ENCODE measurements around the gene RNF25. TPM values are rescaled to one million over a fixed set of nuclear protein-coding genes. Genes with fewer than 3 reads are reported as not detected.

RNF25 gene
- total and polyA plus RNA-seq, 3 donors from 2014 or later: 26.0 to 57.8 (median 36.0) TPM

GRCh38 chr2:218622606-218623365 lies 49.0 kb downstream of the RNF25 start:
- intact Hi-C loops (cut with DNase I; ENCODE audit: low total_unique reads): no loop called here
- Histone ChIP-seq H3K4me1 (no peaks in the 10 kb centered on the region), H3K27ac (no peak overlapping the region), H3K9me3 (no peaks in the 10 kb centered on the region), H3K27me3 (no peaks in the 10 kb centered on the region), H3K4me3 (no peak overlapping the region), H3K36me3 (ENCODE audit: low read depth, missing control alignments) (no peaks in the 10 kb centered on the region)
- TF ChIP-seq POLR2A (IDR thresholded peaks at IDR 0.05) (no peak), CTCF (IDR thresholded peaks at IDR 0.05) (no peak)
- no peak for DNase-seq
- WGBS, 2 donors: 73 to 77% methylated on average over 7 of the region's 7 CpGs

- H3K9me3 ChIP-seq: no peaks in the 10 kb centered on the region
- H3K36me3 ChIP-seq (ENCODE audit: low read depth, missing control alignments): no peaks in the 10 kb centered on the region
- H3K4me1 ChIP-seq: no peaks in the 10 kb centered on the region
- no peak overlapping the region for H3K27ac ChIP-seq
- WGBS, 2 donors: 74 to 79% methylated on average over 7 of the region's 7 CpGs
- no peak for DNase-seq
- H3K4me3 ChIP-seq: no peak overlapping the region
- H3K27me3 ChIP-seq: no peaks in the 10 kb centered on the region
- TF ChIP-seq CTCF (IDR thresholded peaks at IDR 0.05): no peak
- no peak for TF ChIP-seq POLR2A (IDR thresholded peaks at IDR 0.05)
- intact Hi-C loops (cut with DNase I; ENCODE audit: low total_unique reads): no loop called here
Observed at GRCh38 chr2:218621007-218621406, 50.8 kb downstream of the RNF25 start.

GRCh38 chr2:218618102-218618860 lies 53.5 kb downstream of the RNF25 start:
- Histone ChIP-seq H3K4me3 (no peak overlapping the region), H3K27ac (no peak overlapping the region), H3K27me3 (no peaks in the 10 kb centered on the region), H3K4me1 (no peaks in the 10 kb centered on the region), H3K9me3 (no peaks in the 10 kb centered on the region), H3K36me3 (ENCODE audit: low read depth, missing control alignments) (no peaks in the 10 kb centered on the region)
- WGBS, 2 donors: 81 to 94% methylated on average over 6 to 9 of the region's 9 CpGs
- TF ChIP-seq POLR2A (IDR thresholded peaks at IDR 0.05): no peak
- no peak for TF ChIP-seq CTCF (IDR thresholded peaks at IDR 0.05)
- no peak for DNase-seq
- intact Hi-C loops (cut with DNase I; ENCODE audit: low total_unique reads): no loop called here

- no peaks in the 10 kb centered on the region for H3K4me1 ChIP-seq
- no peak overlapping the region for H3K27ac ChIP-seq
- no peak overlapping the region for H3K4me3 ChIP-seq
- H3K27me3 ChIP-seq: no peaks in the 10 kb centered on the region
- no peak for TF ChIP-seq POLR2A (IDR thresholded peaks at IDR 0.05)
- no peak for TF ChIP-seq CTCF (IDR thresholded peaks at IDR 0.05)
- WGBS, 2 donors: 84 to 85% methylated on average over 6 of the region's 6 CpGs
- H3K36me3 ChIP-seq (ENCODE audit: low read depth, missing control alignments): no peaks in the 10 kb centered on the region
- intact Hi-C loops (cut with DNase I; ENCODE audit: low total_unique reads): no loop called here
- H3K9me3 ChIP-seq: no peaks in the 10 kb centered on the region
- no peak for DNase-seq
Observed at GRCh38 chr2:218615868-218616315, 55.9 kb downstream of the RNF25 start.

Other genes with a start within 250 kb of the RNF25 start
- gene USP37, start 103.7 kb downstream of the RNF25 start, total RNA-seq: 10 to 100 TPM; 39.3 to 81.4 TPM
- 26.7 TPM for gene USP37, start 103.7 kb downstream of the RNF25 start, polyA plus RNA-seq (ENCODE audit: insufficient read depth, low read depth, low replicate concordance)
- 100 to 1,000 TPM; 118 to 129 TPM for gene CNOT9, start 103.2 kb downstream of the RNF25 start, total RNA-seq
- gene CNOT9, start 103.2 kb downstream of the RNF25 start, polyA plus RNA-seq (ENCODE audit: insufficient read depth, low read depth, low replicate concordance): 55.4 TPM
- gene PLCD4, start 64.1 kb downstream of the RNF25 start, total RNA-seq: 1 to 10 TPM; 8.2 to 9.0 TPM
- 13.9 TPM for gene PLCD4, start 64.1 kb downstream of the RNF25 start, polyA plus RNA-seq (ENCODE audit: insufficient read depth, low read depth, low replicate concordance)
- gene ZNF142, start 12.4 kb downstream of the RNF25 start, total RNA-seq: 10 to 100 TPM; 32.7 to 39.3 TPM
- 23.3 TPM for gene ZNF142, start 12.4 kb downstream of the RNF25 start, polyA plus RNA-seq (ENCODE audit: insufficient read depth, low read depth, low replicate concordance)
- 10 to 100 TPM; 37.0 to 39.4 TPM for gene BCS1L, start 12.3 kb downstream of the RNF25 start, total RNA-seq
- gene BCS1L, start 12.3 kb downstream of the RNF25 start, polyA plus RNA-seq (ENCODE audit: insufficient read depth, low read depth, low replicate concordance): 22.3 TPM
- gene STK36, start 84 bp upstream of the RNF25 start, total RNA-seq: 100 to 1,000 TPM; 168 to 186 TPM
- 153 TPM for gene STK36, start 84 bp upstream of the RNF25 start, polyA plus RNA-seq (ENCODE audit: insufficient read depth, low read depth, low replicate concordance)
- 10 to 100 TPM; 86.0 to 96.9 TPM for gene TTLL4, start 38.8 kb upstream of the RNF25 start, total RNA-seq
- 141 TPM for gene TTLL4, start 38.8 kb upstream of the RNF25 start, polyA plus RNA-seq (ENCODE audit: insufficient read depth, low read depth, low replicate concordance)
- 10 to 100 TPM; 37.2 to 62.8 TPM for gene CYP27A1, start 110.1 kb upstream of the RNF25 start, total RNA-seq
- gene CYP27A1, start 110.1 kb upstream of the RNF25 start, polyA plus RNA-seq (ENCODE audit: insufficient read depth, low read depth, low replicate concordance): 30.2 TPM
- under 1 TPM; 0.25 to 0.39 TPM for gene PRKAG3, start 159.8 kb upstream of the RNF25 start, total RNA-seq
- 0.40 TPM for gene PRKAG3, start 159.8 kb upstream of the RNF25 start, polyA plus RNA-seq (ENCODE audit: insufficient read depth, low read depth, low replicate concordance)
- 10 to 100 TPM in 1 of 2 donors, 1 to 10 TPM in 1; 5.5 to 46.5 TPM for gene WNT6, start 187.8 kb upstream of the RNF25 start, total RNA-seq
- gene WNT6, start 187.8 kb upstream of the RNF25 start, polyA plus RNA-seq (ENCODE audit: insufficient read depth, low read depth, low replicate concordance): 2.7 TPM
- gene WNT10A, start 208.8 kb upstream of the RNF25 start, total RNA-seq: 1 to 10 TPM; 1.5 to 2.5 TPM
- gene WNT10A, start 208.8 kb upstream of the RNF25 start, polyA plus RNA-seq (ENCODE audit: insufficient read depth, low read depth, low replicate concordance): 2.1 TPM

Data from testis (tissue), 3 donors.